NB4 (cell line): ENCODE data around the gene SEZ6.

Experiments
- DNase-seq: peaks from one replicate; pipeline ENCODE4 v3.0.0; 2010; ENCODE audit warnings: low read depth
- H3K4me3 ChIP-seq: one replicate; pipeline ENCODE4 v1.5.1; 2011; ENCODE audit warnings: mild to moderate bottlenecking, low read depth, low read length, moderate library complexity
- CTCF ChIP-seq: IDR thresholded peaks from one replicate; pipeline ENCODE4 v1.5.1; 2012; ENCODE audit warnings: low read depth, low read length
- MYC ChIP-seq: IDR thresholded peaks from 2 replicates; pipeline ENCODE4 v1.6.1; 2011; ENCODE audit warnings: low read depth, low read length
- POLR2A ChIP-seq: IDR thresholded peaks from 2 replicates; pipeline ENCODE4 v1.6.1; 2011; ENCODE audit warnings: mild to moderate bottlenecking; ENCODE audit not compliant: insufficient read length; ENCODE audit errors: extremely low read depth
- TF ChIP-seq, protein P1 (sequence below): IDR thresholded peaks from 2 replicates; pipeline ENCODE4 v1.6.1; 2011; ENCODE audit warnings: low read depth, low read length

The SEZ6 gene

DNA sequence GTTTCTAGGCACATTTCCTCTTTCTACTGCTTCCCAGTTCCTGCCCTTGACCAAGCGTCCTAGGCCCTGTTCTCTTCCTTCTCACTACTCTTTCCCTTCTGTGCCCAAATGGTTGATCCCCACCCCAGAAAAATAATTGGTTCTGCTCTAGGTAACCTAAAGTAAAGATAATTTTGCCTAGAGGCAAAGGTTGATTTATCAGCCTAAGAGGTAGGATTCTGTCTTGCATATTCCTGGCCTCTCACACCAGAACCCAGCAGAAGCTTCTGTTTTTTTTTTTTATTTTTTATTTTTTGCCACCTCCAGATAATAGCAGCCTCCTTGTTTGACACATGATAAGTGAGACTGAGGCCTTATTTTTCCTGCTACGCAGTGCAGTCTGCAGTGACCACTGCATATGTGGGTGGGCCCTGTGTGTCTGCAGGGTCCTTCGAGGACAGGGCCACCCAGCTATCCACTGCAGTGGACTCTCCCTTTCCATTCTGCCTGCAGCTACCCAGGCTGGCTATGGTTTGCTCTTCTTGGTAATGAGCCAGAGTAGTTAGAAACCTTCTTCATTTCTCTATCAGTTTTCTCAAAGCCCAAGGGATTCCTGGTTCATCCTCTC lies 37.8 kb upstream of the SEZ6 start:
- DNase-seq: no peak
- TF ChIP-seq MYC (no peak), POLR2A (no peak), CTCF (no peak)
- TF ChIP-seq, protein P1, sequence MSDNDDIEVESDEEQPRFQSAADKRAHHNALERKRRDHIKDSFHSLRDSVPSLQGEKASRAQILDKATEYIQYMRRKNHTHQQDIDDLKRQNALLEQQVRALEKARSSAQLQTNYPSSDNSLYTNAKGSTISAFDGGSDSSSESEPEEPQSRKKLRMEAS: no peak
- no peak overlapping the region for H3K4me3 ChIP-seq

DNA sequence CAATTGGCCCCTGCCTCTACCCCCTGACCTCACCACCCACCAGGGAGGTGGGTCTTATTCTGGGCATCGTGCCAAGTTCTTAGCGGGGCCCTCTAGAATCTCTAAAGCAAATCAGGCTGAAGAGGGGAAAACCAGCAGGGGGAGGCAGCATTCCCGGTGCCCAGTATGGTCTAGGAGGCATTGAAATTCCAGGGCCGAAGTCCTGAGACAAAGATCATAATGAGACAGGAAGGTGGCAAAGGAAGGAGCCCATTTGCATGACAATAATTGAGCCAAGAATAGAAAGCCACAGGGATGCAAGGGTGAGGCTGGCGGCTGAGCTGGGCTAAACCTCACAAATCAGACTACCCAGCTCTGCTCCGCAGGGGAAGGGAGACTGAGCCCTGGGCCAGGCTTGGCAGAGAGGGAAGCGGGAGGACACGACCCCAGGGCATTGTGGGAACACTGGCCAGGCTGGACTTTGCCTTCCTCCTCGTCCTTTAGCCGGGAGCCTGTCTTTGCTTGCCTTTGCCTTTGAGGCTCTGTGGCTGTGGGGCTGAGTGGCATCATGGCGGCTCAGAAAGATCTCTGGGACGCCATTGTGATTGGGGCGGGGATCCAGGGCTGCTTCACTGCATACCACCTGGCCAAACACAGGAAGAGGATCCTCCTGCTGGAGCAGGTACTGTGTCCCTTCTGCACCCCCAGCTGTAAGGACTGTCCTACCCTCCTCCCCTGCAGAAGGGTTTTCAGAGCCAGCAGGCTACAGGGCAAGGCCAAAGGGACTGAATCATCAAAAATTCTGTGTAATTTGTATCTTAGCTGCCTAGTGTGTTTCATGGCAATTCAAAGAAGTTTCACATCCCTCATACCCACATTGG lies 37.1 kb upstream of the SEZ6 start, which contains the start of gene PIPOX:
Gene PIPOX (plus strand): TSS at position 463 of the 860 bp plus-strand sequence. CDS start 85 bp downstream, at position 548.
- no peak within 1 kb of the TSS for H3K4me3 ChIP-seq
- DNase-seq: peak; percentile 55
- TF ChIP-seq CTCF: no peak
- TF ChIP-seq MYC: no peak
- TF ChIP-seq, protein P1: no peak
- TF ChIP-seq POLR2A: no peak

- TF ChIP-seq POLR2A (no peak), MYC (no peak), CTCF (no peak)
- TF ChIP-seq, protein P1: no peak
- no peak for DNase-seq
- H3K4me3 ChIP-seq: no peak overlapping the region
Observed at GRCh38 chr17:29042026-29042678, 36.3 kb upstream of the SEZ6 start.

DNA sequence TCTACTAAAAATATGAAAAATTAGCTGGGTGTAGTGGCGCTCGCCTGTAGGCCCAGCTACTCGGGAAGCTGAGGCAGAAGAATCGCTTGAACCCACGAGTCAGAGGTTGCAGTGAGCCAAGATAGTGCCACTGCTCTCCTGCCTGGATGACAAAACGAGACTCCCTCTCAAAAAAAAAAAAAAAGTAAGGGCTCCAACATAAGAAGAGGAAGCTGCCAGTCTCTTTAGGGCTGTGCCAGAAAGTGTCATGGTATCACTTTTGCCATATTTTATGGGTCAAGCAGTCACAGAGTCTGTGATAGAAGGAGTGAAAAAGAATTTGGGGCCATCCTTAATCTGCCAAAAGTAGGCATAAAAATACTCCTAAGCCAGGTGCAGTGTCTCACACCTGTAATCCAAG lies 35.7 kb upstream of the SEZ6 start:
- TF ChIP-seq MYC (no peak), POLR2A (no peak), CTCF (no peak)
- TF ChIP-seq, protein P1: no peak
- no peak for DNase-seq
- H3K4me3 ChIP-seq: no peak overlapping the region

- no peak overlapping the region for H3K4me3 ChIP-seq
- no peak for DNase-seq
- TF ChIP-seq, protein P1: no peak
- no peak for TF ChIP-seq POLR2A
- no peak for TF ChIP-seq MYC
- no peak for TF ChIP-seq CTCF
Observed at GRCh38 chr17:29041091-29041490, 35.3 kb upstream of the SEZ6 start.
